AG04449 (cell line): ENCODE data around the gene LEKR1.
"Not testable (repeated sequence)": the region's sequence is repeated elsewhere in the genome, so short reads cannot be mapped to it uniquely, and the experiment has no call there.

Experiments
- CTCF ChIA-PET: fragments of 350-600 bp; formaldehyde crosslinking; extraction: SDS; loops from one replicate; lab custom pipeline; 2021; ENCODE audit warnings: antibody characterized with exemption; lab: Yijun Ruan, JAX
- POLR2A ChIA-PET: fragments of 400-600, 350-600 bp; formaldehyde crosslinking; extraction: SDS; loops from one replicate; lab custom pipeline; 2020; ENCODE audit warnings: antibody characterized with exemption, inconsistent platforms; lab: Yijun Ruan, JAX
- DNase-seq: peaks from one replicate; pipeline ENCODE4 v3.0.0-alpha.2; 2010; ENCODE audit warnings: low read depth, low spot score
- H3K4me3 ChIP-seq: 2 replicates; pipeline ENCODE4 v1.5.1; 2011; ENCODE audit warnings: low read depth, mild to moderate bottlenecking, control low read depth, low read length
- TF ChIP-seq, protein P1 (sequence below): IDR thresholded peaks from one replicate; pipeline ENCODE4 v1.5.1; 2011; ENCODE audit warnings: mild to moderate bottlenecking, moderate library complexity, low read length, control low read depth, inconsistent platforms; ENCODE audit not compliant: insufficient read depth; ENCODE audit errors: missing control alignments

LEKR1 gene

DNA sequence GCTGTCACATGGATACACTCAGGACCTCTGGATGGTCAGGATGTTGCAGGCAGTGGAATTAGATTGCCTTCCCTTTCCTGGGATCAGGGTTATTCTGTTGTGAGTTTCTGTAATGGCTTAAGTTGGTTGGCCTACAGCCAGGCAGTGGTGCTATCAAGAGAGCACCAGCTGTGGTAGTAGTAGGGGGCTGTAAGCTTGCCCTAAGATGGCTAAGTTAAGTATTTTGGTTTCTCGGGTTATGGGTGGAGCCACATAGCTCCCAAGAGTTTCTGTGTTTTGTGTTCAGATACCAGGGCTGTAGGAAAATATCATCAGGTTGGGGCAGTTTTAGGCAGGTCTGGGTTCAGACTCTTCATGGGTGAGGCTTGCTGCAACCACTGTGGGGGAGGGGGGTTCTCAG lies 59.6 kb downstream of the LEKR1 start:
- ChIA-PET POLR2A (no interaction called here), CTCF (interaction anchor here (1.4 kb wide), 1 partner anchor 252 kb away, joined by 3 read pairs; no protein-coding TSS in a partner anchor)

GRCh38 chr3:156888176-156888575 lies 62.0 kb downstream of the LEKR1 start:
- CTCF ChIA-PET = no interaction called here
- TF ChIP-seq, protein P1, sequence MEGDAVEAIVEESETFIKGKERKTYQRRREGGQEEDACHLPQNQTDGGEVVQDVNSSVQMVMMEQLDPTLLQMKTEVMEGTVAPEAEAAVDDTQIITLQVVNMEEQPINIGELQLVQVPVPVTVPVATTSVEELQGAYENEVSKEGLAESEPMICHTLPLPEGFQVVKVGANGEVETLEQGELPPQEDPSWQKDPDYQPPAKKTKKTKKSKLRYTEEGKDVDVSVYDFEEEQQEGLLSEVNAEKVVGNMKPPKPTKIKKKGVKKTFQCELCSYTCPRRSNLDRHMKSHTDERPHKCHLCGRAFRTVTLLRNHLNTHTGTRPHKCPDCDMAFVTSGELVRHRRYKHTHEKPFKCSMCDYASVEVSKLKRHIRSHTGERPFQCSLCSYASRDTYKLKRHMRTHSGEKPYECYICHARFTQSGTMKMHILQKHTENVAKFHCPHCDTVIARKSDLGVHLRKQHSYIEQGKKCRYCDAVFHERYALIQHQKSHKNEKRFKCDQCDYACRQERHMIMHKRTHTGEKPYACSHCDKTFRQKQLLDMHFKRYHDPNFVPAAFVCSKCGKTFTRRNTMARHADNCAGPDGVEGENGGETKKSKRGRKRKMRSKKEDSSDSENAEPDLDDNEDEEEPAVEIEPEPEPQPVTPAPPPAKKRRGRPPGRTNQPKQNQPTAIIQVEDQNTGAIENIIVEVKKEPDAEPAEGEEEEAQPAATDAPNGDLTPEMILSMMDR = no peak
- H3K4me3 ChIP-seq = no peak overlapping the region
- POLR2A ChIA-PET = no interaction called here
- no peak for DNase-seq

More for the DNA sequence above, 59.6 kb downstream of the LEKR1 start:
- no peak for DNase-seq
- no peak overlapping the region for H3K4me3 ChIP-seq
- TF ChIP-seq, protein P1 = no peak

GRCh38 chr3:156888576-156888975 lies 62.4 kb downstream of the LEKR1 start:
- POLR2A ChIA-PET = no interaction called here
- TF ChIP-seq, protein P1 = no peak
- CTCF ChIA-PET = no interaction called here

DNA sequence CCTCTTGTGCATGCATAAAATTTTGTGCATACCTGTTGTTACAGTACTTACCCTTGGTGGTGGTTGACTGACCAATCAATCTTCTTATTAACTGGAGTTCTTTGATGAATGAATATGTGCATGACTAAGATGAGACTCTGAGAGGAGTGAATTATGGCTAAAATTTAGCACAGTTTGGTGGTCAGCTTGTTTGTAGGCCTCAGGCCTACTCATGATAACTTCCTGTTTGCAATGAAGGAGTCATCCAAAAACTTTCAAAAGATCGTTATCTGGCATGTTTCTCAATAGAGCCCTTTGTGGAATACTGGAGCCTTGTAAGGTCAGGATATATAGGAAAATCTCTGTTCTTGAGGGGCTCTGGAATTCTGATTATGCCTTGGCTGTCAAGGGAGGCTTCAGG lies 66.5 kb downstream of the LEKR1 start:
- ChIA-PET POLR2A (no interaction called here), CTCF (no interaction called here)
- H3K4me3 ChIP-seq = no peak overlapping the region
- TF ChIP-seq, protein P1 = no peak
- peak; percentile 16 for DNase-seq

More at GRCh38 chr3:156888576-156888975, 62.4 kb downstream of the LEKR1 start:
- H3K4me3 ChIP-seq = no peak overlapping the region
- no peak for DNase-seq

- POLR2A ChIA-PET, H3K4me3 ChIP-seq, DNase-seq: not testable (repeated sequence)
- CTCF ChIA-PET = interaction anchor here (1.6 kb wide), 1 partner anchor 186 kb away, joined by 4 read pairs; no protein-coding TSS in a partner anchor
Measured at GRCh38 chr3:156895374-156895773, 69.2 kb downstream of the LEKR1 start.

DNA sequence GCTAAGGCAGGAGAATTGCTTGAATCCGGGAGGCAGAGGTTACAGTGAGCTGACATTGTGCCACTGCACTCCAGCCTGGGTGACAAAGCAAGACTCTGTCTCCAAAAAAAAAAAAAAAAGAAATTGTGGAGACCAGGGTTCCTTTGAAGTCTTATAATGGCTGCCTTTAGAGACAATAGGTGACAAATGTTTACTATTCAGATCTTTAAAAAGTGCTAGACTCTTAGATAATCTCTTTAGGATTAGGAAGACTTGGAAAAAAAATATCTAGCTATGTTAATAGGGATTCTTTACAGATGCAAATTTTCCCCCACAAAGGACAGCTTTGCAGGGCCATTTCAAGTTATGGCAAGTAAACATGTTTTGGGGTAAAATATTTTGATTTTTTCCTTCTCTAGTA lies 71.7 kb downstream of the LEKR1 start:
- DNase-seq, POLR2A ChIA-PET, H3K4me3 ChIP-seq: not testable (repeated sequence)
- CTCF ChIA-PET = interaction anchor here (1.5 kb wide), 1 partner anchor 219 kb away, joined by 3 read pairs; no protein-coding TSS in a partner anchor

GRCh38 chr3:156898296-156898880 lies 72.2 kb downstream of the LEKR1 start:
- ChIA-PET CTCF (interaction anchor here (1.5 kb wide), 1 partner anchor 220 kb away, joined by 3 read pairs; no protein-coding TSS in a partner anchor), POLR2A (no interaction called here)
- TF ChIP-seq, protein P1 = no peak
- H3K4me3 ChIP-seq = no peak overlapping the region
- DNase-seq = no peak
